HepG2 (cell line): ENCODE results near the gene S100A5. TPM values are rescaled to one million over a fixed set of nuclear protein-coding genes. Genes with fewer than 3 reads are reported as not detected.

Experiments used
- EEA1 ChIP-seq: sonication (generic); formaldehyde crosslinking; IDR thresholded peaks from 2 replicates; pipeline ENCODE4 v1.5.1; 2020; ENCODE audit warnings: mild to moderate bottlenecking, missing genetic modification reagents, borderline replicate concordance
- LCORL ChIP-seq, 2 experiments: fragments of 450-650 bp in 1 of 2; sonication (generic) in 1 of 2; formaldehyde crosslinking in 1 of 2; IDR thresholded peaks; 2 replicates each; pipeline versions ENCODE4 v1.5.0 to v1.6.1; 2017 to 2020; ENCODE audit warnings: antibody characterized with exemption in 1 of 2, missing genetic modification reagents in 1 of 2
- NFE2 ChIP-seq: sonication (generic); formaldehyde crosslinking; IDR thresholded peaks from 2 replicates; pipeline ENCODE4 v1.4.0; 2020; ENCODE audit warnings: missing genetic modification reagents
- SIN3A ChIP-seq: IDR thresholded peaks from 2 replicates; pipeline ENCODE4 v1.6.1; 2011; ENCODE audit warnings: low read depth, mild to moderate bottlenecking, control low read depth, low read length, borderline replicate concordance
- SNAI1 ChIP-seq: sonication (generic); formaldehyde crosslinking; IDR thresholded peaks from 2 replicates; pipeline ENCODE4 v1.5.0; 2020; ENCODE audit warnings: mild to moderate bottlenecking, missing genetic modification reagents, borderline replicate concordance
- ZNF205 ChIP-seq: IDR thresholded peaks from 2 replicates; pipeline ENCODE4 v1.6.1; 2018; ENCODE audit warnings: missing biosample characterization, missing genetic modification reagents
- ZNF232 ChIP-seq: sonication (generic); formaldehyde crosslinking; IDR thresholded peaks from 2 replicates; pipeline ENCODE4 v1.4.0; 2020; ENCODE audit warnings: missing genetic modification reagents, borderline replicate concordance
- ZNF496 ChIP-seq: sonication (generic); formaldehyde crosslinking; IDR thresholded peaks from 2 replicates; pipeline ENCODE4 v1.8.1; 2023; ENCODE audit warnings: mild to moderate bottlenecking, moderate library complexity, missing genetic modification reagents; ENCODE audit not compliant: insufficient replicate concordance
- ZNF556 ChIP-seq: sonication (generic); formaldehyde crosslinking; IDR thresholded peaks from 2 replicates; pipeline ENCODE4 v1.4.0; 2020; ENCODE audit warnings: mild to moderate bottlenecking, missing genetic modification reagents, borderline replicate concordance
- polyA plus RNA-seq, 8 experiments: library from polyadenylated mRNA; depleted of rRNA in 3 of 8; stranded (reverse) in 7 of 8; unstranded in 1 of 8; fragments of >200 nt; fragmentation: Illumina TruSeq in 4 of 8; extraction: Trizol in 4 of 8; gene quantifications; 2 replicates each; pipeline versions ENCODE4 v1.2.1 to v1.2.3, GENCODE V29; 2011 to 2016; ENCODE audit warnings: low read depth in 4 of 8, missing spikeins in 1 of 8, mixed read lengths in 1 of 8; ENCODE audit not compliant: insufficient read depth in 1 of 8
- total RNA-seq, 5 experiments: library from RNA; depleted of rRNA; stranded (reverse); fragments of >200 nt; fragmentation: Illumina TruSeq; extraction: Trizol; gene quantifications; 2 replicates each; pipeline ENCODE4 v1.2.3, GENCODE V29; 2016; ENCODE audit warnings: low read depth in 1 of 5
- TF ChIP-seq, protein P1 (sequence below): sonication (generic); formaldehyde crosslinking; IDR thresholded peaks from 2 replicates; pipeline ENCODE4 v1.4.0; 2020; ENCODE audit warnings: mild to moderate bottlenecking, missing genetic modification reagents
- TF ChIP-seq, protein P2 (sequence below): sonication (generic); formaldehyde crosslinking; IDR thresholded peaks from 2 replicates; pipeline ENCODE4 v1.4.0; 2020; ENCODE audit warnings: missing genetic modification reagents, mild to moderate bottlenecking, borderline replicate concordance
- TF ChIP-seq, protein P3 (sequence below), 2 experiments: IDR thresholded peaks; 2 replicates each; pipeline ENCODE4 v1.6.1; 2011 to 2012; ENCODE audit warnings: low read length in 2 of 2, borderline replicate concordance in 1 of 2, low read depth in 1 of 2, mild to moderate bottlenecking in 1 of 2, moderate library complexity in 1 of 2

The S100A5 gene
- total and polyA plus RNA-seq, 2 of the 13 experiments (the other 11 are each of a cell fraction or from before 2014, with no cell fraction given): not detected

DNA sequence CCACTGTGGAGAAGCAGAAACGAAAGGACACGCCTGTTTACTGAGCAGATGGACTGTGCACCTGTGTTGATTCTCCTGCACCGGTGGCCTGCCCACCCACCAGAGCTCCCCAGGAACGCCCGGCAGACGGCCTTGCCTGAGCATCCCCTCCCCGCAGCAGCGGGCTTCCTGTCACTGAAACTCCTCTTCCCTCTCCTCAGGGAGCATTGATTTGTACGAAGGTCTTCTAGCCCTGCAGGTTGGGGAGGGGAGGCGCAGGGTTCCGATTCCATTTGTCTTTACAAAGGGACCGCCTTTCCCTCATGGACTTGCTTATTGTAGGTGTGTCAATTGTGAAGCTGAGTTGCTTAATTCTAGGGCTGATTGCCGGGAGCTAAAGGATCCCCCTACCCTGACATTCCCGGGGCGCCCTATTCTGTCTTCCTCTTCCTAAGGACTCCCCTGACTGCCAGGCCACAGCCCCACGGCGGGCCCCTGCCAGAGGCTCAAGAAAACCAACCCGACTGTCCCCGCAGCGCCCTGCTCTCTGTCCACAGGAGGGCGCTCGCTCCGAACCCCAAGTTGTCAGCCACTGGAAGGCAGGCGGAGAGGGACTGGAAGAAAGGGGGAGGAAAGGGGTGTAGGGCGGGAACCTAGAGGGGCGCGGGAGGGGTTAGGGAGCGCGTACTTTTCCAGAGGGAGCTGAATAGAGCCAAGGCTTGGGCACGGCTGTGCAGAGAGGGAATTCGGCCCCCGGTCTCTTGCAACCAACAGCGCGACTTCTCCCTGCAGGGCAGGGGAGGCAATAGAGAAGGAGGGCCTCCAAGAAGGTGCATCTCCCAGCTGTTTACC lies 7.8 kb downstream of the S100A5 start (continued):
- TF ChIP-seq, protein P1, sequence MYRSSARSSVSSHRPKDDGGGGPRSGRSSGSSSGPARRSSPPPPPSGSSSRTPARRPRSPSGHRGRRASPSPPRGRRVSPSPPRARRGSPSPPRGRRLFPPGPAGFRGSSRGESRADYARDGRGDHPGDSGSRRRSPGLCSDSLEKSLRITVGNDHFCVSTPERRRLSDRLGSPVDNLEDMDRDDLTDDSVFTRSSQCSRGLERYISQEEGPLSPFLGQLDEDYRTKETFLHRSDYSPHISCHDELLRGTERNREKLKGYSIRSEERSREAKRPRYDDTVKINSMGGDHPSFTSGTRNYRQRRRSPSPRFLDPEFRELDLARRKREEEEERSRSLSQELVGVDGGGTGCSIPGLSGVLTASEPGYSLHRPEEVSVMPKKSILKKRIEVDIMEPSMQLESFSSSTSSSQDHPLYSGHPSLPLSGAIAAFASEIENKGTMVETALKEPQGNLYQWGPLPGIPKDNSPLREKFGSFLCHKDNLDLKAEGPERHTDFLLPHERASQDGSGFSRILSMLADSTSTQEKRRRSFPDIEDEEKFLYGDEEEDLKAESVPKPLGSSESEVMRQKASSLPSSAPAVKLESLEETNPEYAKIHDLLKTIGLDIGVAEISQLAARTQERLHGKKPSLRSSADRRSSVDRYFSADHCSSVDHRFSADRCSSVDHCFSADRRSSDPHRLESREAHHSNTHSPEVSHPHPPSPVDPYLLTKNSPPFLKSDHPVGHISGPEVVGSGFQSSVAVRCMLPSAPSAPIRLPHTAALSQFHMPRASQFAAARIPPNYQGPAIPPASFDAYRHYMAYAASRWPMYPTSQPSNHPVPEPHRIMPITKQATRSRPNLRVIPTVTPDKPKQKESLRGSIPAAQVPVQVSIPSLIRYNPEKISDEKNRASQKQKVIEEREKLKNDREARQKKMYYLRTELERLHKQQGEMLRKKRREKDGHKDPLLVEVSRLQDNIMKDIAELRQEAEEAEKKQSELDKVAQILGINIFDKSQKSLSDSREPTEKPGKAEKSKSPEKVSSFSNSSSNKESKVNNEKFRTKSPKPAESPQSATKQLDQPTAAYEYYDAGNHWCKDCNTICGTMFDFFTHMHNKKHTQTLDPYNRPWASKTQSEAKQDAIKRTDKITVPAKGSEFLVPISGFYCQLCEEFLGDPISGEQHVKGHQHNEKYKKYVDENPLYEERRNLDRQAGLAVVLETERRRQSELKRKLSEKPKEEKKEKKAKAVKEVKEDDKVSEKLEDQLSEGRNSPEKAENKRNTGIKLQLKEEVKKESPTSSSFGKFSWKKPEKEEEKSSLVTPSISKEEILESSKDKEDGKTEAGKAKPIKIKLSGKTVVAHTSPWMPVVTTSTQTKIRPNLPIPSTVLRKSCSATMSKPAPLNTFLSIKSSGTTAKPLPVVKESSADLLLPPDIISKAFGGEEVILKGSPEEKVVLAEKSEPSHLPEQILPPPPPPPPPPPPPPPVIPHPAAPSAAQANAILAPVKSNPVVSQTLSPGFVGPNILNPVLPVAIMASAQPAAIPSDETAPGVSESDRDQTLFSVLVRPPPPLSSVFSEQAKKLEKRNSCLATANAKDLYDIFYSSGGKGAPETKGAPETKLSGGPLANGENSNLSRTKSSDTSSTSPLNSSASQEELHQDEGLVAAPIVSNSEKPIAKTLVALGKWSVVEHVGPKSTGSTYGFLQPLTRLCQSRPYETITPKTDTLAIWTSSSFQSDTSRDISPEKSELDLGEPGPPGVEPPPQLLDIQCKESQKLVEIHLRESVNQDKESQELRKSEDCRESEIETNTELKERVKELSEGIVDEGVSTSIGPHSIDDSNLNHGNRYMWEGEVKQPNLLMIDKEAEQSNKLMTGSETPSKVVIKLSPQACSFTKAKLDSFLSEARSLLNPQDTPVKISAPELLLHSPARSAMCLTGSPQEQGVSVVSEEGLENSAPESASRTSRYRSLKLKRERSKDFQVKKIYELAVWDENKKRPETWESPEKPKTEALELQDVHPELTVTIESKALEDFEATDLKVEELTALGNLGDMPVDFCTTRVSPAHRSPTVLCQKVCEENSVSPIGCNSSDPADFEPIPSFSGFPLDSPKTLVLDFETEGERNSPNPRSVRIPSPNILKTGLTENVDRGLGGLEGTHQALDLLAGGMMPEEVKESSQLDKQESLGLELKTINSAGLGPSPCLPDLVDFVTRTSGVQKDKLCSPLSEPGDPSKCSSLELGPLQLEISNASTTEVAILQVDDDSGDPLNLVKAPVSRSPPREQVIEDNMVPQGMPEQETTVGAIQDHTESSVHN (CRISPR knock-in tag): no peak
- TF ChIP-seq ZNF496 (CRISPR knock-in tag): no peak
- TF ChIP-seq, protein P2, sequence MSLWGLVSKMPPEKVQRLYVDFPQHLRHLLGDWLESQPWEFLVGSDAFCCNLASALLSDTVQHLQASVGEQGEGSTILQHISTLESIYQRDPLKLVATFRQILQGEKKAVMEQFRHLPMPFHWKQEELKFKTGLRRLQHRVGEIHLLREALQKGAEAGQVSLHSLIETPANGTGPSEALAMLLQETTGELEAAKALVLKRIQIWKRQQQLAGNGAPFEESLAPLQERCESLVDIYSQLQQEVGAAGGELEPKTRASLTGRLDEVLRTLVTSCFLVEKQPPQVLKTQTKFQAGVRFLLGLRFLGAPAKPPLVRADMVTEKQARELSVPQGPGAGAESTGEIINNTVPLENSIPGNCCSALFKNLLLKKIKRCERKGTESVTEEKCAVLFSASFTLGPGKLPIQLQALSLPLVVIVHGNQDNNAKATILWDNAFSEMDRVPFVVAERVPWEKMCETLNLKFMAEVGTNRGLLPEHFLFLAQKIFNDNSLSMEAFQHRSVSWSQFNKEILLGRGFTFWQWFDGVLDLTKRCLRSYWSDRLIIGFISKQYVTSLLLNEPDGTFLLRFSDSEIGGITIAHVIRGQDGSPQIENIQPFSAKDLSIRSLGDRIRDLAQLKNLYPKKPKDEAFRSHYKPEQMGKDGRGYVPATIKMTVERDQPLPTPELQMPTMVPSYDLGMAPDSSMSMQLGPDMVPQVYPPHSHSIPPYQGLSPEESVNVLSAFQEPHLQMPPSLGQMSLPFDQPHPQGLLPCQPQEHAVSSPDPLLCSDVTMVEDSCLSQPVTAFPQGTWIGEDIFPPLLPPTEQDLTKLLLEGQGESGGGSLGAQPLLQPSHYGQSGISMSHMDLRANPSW (CRISPR knock-in tag): no peak
- 0 out of 2 replicates have a peak, but pooled peaks have one; percentile 26 for TF ChIP-seq SIN3A
- TF ChIP-seq ZNF205 (CRISPR knock-in tag): peak; percentile 31; the same call in 1 of the 2 replicates
- no peak for TF ChIP-seq EEA1 (CRISPR knock-in tag)
- TF ChIP-seq NFE2: no peak
- TF ChIP-seq LCORL (IDR thresholded peaks at IDR 0.05): no peak
- TF ChIP-seq LCORL (CRISPR knock-in tag; IDR thresholded peaks at IDR 0.05): peak; percentile 50
- TF ChIP-seq ZNF232 (CRISPR knock-in tag): no peak; the same call in 1 of the 2 replicates
- TF ChIP-seq, protein P3, sequence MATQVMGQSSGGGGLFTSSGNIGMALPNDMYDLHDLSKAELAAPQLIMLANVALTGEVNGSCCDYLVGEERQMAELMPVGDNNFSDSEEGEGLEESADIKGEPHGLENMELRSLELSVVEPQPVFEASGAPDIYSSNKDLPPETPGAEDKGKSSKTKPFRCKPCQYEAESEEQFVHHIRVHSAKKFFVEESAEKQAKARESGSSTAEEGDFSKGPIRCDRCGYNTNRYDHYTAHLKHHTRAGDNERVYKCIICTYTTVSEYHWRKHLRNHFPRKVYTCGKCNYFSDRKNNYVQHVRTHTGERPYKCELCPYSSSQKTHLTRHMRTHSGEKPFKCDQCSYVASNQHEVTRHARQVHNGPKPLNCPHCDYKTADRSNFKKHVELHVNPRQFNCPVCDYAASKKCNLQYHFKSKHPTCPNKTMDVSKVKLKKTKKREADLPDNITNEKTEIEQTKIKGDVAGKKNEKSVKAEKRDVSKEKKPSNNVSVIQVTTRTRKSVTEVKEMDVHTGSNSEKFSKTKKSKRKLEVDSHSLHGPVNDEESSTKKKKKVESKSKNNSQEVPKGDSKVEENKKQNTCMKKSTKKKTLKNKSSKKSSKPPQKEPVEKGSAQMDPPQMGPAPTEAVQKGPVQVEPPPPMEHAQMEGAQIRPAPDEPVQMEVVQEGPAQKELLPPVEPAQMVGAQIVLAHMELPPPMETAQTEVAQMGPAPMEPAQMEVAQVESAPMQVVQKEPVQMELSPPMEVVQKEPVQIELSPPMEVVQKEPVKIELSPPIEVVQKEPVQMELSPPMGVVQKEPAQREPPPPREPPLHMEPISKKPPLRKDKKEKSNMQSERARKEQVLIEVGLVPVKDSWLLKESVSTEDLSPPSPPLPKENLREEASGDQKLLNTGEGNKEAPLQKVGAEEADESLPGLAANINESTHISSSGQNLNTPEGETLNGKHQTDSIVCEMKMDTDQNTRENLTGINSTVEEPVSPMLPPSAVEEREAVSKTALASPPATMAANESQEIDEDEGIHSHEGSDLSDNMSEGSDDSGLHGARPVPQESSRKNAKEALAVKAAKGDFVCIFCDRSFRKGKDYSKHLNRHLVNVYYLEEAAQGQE (IDR thresholded peaks at IDR 0.05; ENCODE audit: borderline replicate concordance in 1 of 2, low read depth in 1 of 2, low read length in 2 of 2): no peak
- TF ChIP-seq SNAI1 (CRISPR knock-in tag): no peak
- TF ChIP-seq ZNF556 (CRISPR knock-in tag): no peak
